DMS53 treated with DMSO at 0.1 percent for 48 hours (cell line): ENCODE measurements around the gene CFAP73.
A peak's percentile ranks its signal among the peaks of the same experiment; 100 is the strongest.

Source experiments
- DNase-seq: peaks from one replicate; lab custom pipeline; 2025; ENCODE audit not compliant: unreplicated experiment; lab: John Stamatoyannopoulos, UW

CFAP73 gene

DNA sequence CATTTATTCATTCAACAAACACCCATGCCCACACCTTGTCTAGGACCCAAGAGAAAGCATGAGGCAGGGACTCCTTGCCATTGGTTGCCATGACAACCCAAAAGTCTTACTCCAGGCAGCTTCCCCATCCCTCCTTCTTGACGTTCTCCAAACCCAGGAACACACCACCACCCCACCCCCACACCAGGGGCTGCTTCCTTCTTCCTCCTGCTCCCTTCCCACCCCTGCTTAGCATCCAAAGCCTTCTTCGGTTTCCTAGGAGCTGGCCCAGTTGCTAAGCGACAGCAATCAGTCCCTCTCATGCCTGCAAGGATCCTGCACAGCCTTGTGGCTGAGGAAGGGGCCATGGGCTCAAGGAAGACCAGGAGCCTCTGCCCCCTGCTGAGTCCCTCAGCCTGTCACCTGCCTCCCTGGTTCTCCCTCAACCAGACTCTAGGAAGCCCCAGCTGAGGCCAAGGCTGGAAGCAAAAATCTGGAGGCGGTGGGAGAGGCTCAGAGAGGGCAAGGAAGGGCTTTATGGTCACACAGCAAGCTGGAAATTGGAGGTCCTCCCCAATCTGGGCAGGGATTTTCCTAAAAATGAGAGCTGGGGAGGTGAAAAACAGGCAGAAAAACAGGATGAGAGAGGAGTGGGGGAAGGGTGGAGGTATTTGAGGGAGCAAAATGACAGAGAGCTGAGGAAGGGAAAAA, 29.4 kb upstream of the CFAP73 start:
- DNase-seq = no peak

- peak; percentile 43 for DNase-seq
These were observed 28.7 kb upstream of the CFAP73 start for GRCh38 chr12:113120670-113121370.

DNA sequence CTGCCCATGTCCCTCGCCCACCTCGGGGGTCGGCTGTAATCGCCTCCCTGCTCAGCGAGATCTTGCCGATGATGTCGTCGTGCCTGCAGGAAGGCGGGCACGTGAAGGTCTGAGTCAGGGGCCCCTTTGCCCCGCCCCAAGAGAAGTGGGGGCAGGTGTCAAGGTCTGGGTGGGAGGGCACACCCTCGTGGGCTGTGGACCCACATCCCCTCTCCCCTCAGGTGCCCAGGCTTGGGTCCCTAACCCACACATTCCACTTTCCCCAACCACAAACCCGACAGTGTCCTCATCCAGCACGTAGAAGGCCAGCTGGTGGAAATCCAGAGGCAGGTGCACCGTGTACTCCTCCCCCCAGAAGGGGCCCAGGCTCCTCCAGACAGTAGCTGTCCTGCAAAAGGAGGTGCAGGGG, 21.7 kb upstream of the CFAP73 start:
- DNase-seq = peak; percentile 47

- no peak for DNase-seq
These were observed 20.5 kb upstream of the CFAP73 start for GRCh38 chr12:113128802-113129663.

DNA sequence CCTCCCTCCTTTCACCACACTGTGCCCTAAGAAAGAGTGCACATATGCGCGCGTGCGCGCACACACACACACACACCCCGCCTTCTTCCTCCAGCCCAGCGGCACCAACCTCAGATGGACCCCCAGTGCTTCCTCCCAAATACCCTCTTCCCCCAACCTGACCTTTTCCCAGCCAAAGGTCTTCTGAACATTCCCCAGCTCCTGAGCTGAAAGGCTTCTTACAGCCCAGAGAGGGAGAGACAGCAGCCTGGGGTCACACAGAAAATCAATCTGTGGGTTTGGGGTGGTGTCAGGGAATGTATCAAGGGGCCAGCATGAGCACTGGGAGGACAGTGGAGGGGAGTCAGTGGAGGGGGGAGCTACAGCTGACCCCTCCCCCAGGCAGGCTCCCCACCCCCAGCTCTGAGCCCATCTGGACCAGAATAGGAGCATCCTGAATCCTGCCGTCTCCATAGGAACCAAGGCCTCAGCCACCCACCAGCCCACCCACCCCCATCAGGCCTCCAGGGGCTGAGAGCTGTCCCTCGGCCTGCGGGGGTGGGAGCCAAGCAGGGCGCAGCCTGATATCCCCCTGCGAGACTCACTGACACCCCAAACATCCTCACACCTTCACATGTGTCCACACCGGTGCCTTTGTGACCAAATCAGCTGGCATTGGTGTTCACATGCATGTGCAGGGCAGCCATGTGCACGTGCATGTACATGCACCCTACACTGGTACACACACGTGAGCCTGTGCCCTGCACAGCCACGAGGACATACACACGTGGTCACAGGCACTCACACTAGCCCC, 19.7 kb upstream of the CFAP73 start:
- no peak for DNase-seq

DNA sequence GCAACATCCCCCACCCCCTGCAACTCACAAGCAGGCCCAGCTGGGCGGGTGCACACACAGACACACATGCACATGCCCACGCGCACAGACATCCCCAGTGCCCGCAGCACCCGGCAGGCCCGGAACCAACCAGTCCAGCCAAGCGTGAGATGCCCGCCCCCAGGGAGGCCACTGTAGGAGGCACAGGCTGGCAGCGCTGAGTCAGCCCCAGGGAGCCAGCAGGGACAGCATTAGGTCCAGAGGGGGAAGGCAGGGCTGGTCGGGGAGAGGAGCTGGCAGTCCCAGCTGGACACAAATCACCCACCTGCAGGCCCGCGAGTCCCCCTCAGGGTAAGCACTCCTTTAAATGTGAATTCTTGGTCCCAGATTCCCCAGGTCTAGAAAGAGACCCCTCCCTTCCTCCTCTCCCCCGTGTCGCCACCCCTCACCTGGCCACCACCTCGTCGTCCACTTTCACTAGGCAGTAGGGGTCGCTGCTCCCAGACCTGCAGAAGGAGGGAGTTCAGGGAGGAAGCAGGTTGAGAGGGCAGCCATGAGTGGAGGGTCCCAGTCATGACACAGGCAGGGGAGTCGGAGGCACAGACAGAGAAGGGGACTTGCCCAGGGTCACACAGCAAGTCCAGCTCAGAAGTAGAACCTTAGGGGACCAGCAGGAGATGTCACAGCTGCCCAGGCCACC, 18.9 kb upstream of the CFAP73 start:
- DNase-seq = peak; percentile 33

DNA sequence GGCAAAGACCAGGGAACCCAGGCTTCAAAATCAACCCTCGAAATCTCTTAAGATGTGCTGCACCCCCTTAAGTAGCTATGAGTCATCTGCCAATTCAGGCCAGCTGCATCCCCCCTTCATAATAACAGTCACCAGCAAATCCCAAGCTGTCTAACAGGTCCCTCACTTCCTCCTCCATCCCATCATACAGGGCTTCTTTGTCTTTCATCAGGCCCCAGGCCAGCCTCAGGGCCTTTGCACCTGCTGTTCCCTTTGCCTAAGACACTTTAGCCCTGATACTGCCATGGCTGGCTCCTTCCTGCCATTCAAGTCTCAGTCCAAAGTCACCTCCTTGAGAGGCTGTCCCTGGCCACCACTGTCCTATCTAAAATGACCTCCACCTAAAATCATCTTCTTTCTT, 18.0 kb upstream of the CFAP73 start:
- no peak for DNase-seq

- no peak for DNase-seq
These were observed 16.5 kb upstream of the CFAP73 start for GRCh38 chr12:113133036-113133435.

- DNase-seq = no peak
These were observed 15.9 kb upstream of the CFAP73 start for GRCh38 chr12:113133666-113134065.

DNA sequence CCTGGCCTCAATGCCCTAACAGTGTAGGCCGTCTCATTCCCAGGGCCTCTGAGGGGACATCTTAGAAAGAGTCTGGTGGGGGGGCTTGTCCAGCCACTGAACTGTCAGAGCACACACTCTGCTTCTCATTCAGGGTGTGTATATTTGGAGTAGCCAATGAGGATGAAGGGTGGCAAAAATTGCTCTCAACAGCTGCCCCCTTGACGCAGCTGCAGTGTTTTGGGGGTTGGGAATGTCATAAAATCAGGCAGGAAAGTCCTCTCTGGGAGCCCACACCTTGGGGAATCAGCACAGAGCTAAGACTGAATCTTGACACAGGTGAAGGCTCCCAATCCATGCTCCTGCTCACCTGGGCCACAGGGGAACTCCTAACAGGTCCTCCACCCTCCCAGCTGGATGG, 15.5 kb upstream of the CFAP73 start:
- no peak for DNase-seq

DNA sequence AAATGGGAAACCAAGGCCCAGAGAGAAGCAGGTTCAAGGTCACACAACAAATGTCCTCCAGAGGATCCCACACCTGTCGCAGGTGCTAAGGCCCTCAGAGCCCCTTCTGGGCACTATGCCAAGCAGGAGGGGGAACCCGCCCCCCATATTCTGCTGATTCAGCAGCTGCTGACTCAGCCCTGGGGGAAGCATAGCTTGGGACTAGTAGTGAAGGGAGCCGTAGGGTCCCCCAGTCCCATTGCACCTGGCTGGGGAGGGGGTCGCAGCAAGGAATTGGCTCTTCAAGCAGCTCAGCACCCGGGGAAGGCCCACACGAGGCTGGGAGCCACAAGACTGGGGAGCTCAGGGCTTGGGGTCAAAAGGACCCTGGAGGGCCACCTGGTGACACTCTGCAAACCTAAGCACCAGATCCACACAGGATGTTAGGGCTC, 15.0 kb upstream of the CFAP73 start:
- DNase-seq = no peak

- DNase-seq = peak; percentile 81
These were observed 14.1 kb upstream of the CFAP73 start, which contains the start of gene RASAL1 for GRCh38 chr12:113135178-113136127. Gene RASAL1, minus strand, starts transcription at chr12:113135761. Its CDS starts 299 bp downstream, at chr12:113135462.

- DNase-seq = peak; percentile 57
These were observed 13.2 kb upstream of the CFAP73 start for GRCh38 chr12:113136128-113136989.

DNA sequence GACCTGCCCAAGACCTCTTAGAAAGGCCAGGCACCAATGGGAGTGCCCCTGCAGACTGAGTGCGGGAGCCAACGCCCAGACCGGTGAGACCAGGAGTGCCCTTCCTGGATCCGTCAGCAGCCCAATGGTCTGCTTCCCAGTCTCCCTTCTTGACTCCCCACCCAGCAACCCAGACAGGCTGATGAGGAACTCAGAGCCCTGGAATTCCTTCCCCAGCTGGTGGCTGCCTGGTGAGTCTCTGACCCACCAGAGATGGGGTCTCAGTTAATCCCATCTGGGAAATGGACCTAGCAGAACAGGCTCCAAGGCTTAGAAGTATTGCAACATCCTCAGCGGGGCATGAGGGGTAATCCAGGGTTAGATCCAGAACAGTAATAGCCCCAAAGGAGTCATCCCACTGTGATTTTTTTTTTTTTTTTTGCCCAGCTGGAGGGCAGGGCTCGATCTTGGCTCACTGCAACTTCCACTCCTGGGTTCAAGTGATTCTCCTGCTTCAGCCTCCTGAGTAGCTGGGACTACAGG, 12.5 kb upstream of the CFAP73 start:
- no peak for DNase-seq

DNA sequence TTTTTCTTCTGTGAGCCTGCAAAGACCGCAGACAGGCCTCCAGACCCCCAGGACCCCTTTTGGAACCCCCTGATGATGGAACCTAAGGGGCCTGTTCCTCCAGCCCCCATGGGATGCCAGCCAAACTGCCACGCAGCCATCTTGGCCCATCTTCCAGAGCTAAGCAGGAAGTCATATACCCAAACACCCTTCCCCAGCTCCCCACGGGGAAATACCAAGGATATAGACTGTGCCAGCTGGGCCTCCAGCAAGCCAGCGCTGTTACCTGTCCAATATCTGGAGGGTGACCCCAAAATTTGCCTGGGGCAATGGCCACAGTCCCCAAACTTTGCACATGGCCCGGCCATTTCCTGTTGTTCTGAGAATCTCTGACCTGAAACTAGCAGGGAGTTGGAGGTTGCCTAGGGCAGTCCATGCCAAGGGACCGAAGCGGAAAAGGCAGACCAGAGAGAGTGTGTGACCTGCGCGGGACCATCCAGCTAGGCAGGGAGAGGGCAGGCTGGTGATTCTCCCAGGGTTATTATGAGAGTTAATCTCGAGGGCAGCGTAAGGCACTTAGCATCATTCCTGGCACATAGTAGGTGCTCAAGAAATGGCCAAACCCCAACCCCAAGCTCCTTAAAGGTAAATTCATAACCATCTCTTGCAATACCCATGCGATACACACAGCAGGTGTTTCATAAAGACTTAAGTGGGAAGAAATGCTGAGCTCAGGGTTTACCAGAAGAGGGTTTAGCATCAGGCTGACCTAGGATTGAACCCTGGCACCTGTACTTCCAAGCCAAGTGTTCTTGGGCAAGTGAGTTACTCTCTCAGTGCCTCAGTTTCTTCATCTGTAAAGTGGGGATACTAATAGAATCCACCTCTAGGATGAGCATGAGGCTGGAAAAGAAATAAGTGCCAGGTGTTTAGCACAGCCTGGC, 11.4 kb upstream of the CFAP73 start:
- no peak for DNase-seq

- DNase-seq = no peak
These were observed 10.7 kb upstream of the CFAP73 start for GRCh38 chr12:113138826-113139225.

- no peak for DNase-seq
These were observed 8.8 kb upstream of the CFAP73 start for GRCh38 chr12:113140706-113141105.
